ENCODE measurements around the gene ZSCAN25.

DNA sequence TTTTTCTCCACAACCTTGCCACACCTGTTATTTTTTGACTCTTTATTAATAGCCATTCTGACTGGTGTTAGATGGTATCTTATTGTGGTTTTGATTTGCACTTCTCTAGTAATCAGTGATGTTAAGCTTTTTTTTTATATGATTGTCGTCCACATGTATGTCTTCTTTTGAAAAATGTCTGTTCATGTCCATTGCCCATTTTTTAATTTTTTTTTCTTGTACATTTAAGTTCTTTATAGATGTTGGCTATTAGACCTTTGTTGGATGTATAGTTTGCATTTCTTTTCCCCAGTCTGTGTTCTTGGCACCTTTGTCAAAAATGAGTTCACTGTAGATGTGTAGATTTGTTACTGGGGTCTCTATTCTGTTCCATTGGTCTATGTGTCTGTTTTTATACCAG is 28.8 kb downstream of the ZSCAN25 start:
- TF ChIP-seq IKZF1 (IDR thresholded peaks at IDR 0.05) (no peak), SALL1 (CRISPR knock-in tag; IDR thresholded peaks at IDR 0.05) (no peak), MTA1 (CRISPR knock-in tag; IDR thresholded peaks at IDR 0.05; ENCODE audit: borderline replicate concordance) (no peak), NFE2L1 (CRISPR knock-in tag; IDR thresholded peaks at IDR 0.05; ENCODE audit: borderline replicate concordance) (no peak), PCBP1 (IDR thresholded peaks at IDR 0.05; ENCODE audit: borderline replicate concordance, low read depth, low read length) (no peak), FOSL2 (CRISPR knock-in tag; IDR thresholded peaks at IDR 0.05) (no peak), TARDBP (CRISPR knock-in tag; IDR thresholded peaks at IDR 0.05) (no peak), JUNB (CRISPR knock-in tag; IDR thresholded peaks at IDR 0.05; ENCODE audit: borderline replicate concordance) (no peak), TCF12 (IDR thresholded peaks at IDR 0.05) (no peak), TCF12 (CRISPR knock-in tag; IDR thresholded peaks at IDR 0.05) (no peak), ADNP (CRISPR knock-in tag; IDR thresholded peaks at IDR 0.05) (no peak), MYC (CRISPR knock-in tag; IDR thresholded peaks at IDR 0.05; ENCODE audit: borderline replicate concordance) (no peak), KDM1A (CRISPR knock-in tag; IDR thresholded peaks at IDR 0.05) (no peak)
- TF ChIP-seq, protein P1, sequence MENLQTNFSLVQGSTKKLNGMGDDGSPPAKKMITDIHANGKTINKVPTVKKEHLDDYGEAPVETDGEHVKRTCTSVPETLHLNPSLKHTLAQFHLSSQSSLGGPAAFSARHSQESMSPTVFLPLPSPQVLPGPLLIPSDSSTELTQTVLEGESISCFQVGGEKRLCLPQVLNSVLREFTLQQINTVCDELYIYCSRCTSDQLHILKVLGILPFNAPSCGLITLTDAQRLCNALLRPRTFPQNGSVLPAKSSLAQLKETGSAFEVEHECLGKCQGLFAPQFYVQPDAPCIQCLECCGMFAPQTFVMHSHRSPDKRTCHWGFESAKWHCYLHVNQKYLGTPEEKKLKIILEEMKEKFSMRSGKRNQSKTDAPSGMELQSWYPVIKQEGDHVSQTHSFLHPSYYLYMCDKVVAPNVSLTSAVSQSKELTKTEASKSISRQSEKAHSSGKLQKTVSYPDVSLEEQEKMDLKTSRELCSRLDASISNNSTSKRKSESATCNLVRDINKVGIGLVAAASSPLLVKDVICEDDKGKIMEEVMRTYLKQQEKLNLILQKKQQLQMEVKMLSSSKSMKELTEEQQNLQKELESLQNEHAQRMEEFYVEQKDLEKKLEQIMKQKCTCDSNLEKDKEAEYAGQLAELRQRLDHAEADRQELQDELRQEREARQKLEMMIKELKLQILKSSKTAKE (CRISPR knock-in tag; IDR thresholded peaks at IDR 0.05; ENCODE audit: borderline replicate concordance), result no peak
- TF ChIP-seq, protein P2, sequence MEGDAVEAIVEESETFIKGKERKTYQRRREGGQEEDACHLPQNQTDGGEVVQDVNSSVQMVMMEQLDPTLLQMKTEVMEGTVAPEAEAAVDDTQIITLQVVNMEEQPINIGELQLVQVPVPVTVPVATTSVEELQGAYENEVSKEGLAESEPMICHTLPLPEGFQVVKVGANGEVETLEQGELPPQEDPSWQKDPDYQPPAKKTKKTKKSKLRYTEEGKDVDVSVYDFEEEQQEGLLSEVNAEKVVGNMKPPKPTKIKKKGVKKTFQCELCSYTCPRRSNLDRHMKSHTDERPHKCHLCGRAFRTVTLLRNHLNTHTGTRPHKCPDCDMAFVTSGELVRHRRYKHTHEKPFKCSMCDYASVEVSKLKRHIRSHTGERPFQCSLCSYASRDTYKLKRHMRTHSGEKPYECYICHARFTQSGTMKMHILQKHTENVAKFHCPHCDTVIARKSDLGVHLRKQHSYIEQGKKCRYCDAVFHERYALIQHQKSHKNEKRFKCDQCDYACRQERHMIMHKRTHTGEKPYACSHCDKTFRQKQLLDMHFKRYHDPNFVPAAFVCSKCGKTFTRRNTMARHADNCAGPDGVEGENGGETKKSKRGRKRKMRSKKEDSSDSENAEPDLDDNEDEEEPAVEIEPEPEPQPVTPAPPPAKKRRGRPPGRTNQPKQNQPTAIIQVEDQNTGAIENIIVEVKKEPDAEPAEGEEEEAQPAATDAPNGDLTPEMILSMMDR (CRISPR knock-in tag; IDR thresholded peaks at IDR 0.05), result no peak

Measured in HepG2 (cell line).